Tibial nerve (tissue), 4 donors: ENCODE results near the gene TAF5L.

Source experiments
- CTCF ChIP-seq, 5 experiments: fragments of 200-600 bp in 3 of 5; fragments of 450-650 bp in 2 of 5; sonication (generic) in 3 of 5; IDR thresholded peaks; one replicate each; pipeline ENCODE4 v1.5.1; 2016 to 2019; ENCODE audit warnings: antibody characterized with exemption in 5 of 5, mild to moderate bottlenecking in 3 of 5, moderate library complexity in 2 of 5
- EP300 ChIP-seq, 2 donors: sonication (generic); formaldehyde crosslinking; IDR thresholded peaks; one replicate each; pipeline ENCODE4 v1.6.1; 2017; ENCODE audit warnings: antibody characterized with exemption in 2 of 2, mild to moderate bottlenecking in 1 of 2
- POLR2A ChIP-seq, 2 donors: fragments of 450-650 bp; IDR thresholded peaks; one replicate each; pipeline ENCODE4 v1.6.1; 2017; ENCODE audit warnings: antibody characterized with exemption in 2 of 2, mild to moderate bottlenecking in 2 of 2, moderate library complexity in 2 of 2

GRCh38 chr1:229636042-229636441, 10.1 kb upstream of the TAF5L start:
- TF ChIP-seq CTCF (IDR thresholded peaks at IDR 0.05) (no peak), POLR2A (IDR thresholded peaks at IDR 0.05) (no peak), EP300 (IDR thresholded peaks at IDR 0.05) (no peak)
